Activated CD4-positive, alpha-beta T cell treated with anti-CD3 and anti-CD28 coated beads for 1 hour (primary cell): Measurements from ENCODE around the gene ADGRV1.
"Not testable (repeated sequence)": the region's sequence is repeated elsewhere in the genome, so short reads cannot be mapped to it uniquely, and the experiment has no call there.

Source experiments
- DNase-seq: peaks from one replicate; pipeline ENCODE4 v3.0.0-alpha.2; 2020

The ADGRV1 gene

DNA sequence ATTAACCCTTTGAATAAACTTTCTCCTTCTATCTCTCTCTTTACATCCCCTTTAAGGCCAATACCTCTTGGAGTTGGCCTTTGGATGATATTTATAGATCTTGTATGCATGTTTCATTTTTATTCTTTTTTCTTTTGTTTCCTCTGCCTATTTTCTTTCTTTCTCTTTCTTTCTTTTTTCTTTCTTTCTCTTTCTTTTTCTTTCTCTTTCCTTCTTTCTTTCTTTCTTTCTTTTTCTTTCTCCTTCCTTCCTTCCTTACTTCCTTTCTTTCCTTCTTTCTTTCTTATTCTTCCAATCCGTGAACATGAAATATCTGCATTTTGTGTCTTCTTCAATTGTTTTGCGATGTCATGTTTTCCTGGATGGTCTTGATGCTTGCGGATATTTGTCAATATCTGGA, 276.1 kb downstream of the ADGRV1 start:
- DNase-seq = no peak

DNA sequence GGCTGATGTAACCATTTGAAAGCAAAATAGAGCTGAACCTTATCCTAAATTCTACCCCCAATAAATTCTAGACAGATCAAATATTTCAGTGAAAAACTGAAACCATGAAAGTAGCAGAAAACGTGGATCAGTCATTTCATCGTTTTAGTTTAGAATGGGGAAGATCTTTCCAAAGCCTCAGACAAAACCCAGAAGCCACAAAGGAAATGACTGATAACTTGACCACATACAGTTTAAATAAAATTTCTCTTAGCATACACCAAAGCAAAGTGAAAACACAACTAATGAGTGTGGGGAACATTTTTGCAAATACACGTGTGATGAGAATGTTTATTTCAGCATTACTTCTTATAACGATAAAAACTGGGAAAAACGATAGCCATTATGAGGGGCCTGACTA, 284.8 kb downstream of the ADGRV1 start:
- DNase-seq = no peak

DNA sequence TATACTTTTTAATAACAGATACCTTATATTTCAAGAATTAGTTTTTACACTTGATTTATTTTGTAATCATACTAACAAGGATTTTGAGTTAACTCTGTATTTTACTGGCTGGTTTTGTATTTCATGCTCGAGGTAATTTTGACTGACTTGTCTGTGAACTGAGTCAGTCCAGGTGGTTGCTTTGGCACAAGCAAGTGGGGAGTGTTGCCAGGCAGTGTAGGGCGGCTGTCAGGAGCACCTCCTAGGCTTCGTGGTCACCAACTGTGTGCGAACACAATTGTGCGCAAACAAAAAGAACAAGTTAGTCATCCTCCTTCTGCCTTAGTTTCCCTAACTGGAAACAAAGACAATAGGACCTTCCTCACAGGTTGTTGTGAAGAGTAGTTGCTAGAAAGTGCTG, 286.3 kb downstream of the ADGRV1 start:
- DNase-seq = no peak

DNA sequence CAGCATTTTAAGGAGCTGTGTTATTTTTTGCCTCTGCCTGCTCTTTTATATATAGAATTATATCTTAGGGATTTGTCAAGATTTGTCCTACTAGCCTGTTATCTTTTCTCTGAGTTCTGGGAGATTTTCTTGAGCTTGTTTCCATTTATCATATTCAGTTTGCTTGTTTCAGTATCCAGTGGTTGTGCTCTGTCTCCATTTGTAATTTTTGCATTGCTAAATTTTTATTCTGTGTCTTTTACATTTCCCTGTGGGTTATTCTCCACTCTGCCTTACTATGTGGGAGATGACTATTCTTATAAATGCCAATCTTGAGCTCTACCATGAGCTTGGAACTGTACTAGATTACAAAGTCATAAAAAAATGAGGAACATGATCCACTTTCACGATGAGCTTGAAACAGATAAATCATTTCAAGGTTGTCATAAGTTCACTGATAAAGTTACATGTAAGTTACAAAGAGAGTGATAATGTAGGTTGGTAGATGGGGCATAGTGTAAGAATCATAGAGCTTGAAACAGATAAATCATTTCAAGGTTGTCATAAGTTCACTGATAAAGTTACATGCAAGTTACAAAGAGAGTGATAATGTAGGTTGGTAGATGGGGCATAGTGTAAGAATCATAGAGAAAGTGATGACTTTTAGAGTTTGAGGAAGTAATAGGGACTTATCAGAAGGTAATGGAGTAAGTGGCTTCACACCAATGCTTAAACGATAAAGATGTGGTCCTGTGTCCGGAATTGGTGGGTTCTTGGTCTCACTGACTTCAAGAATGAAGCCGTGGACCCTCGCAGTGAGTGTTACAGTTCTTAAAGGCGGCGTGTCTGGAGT, 287.3 kb downstream of the ADGRV1 start:
- no peak for DNase-seq

DNA sequence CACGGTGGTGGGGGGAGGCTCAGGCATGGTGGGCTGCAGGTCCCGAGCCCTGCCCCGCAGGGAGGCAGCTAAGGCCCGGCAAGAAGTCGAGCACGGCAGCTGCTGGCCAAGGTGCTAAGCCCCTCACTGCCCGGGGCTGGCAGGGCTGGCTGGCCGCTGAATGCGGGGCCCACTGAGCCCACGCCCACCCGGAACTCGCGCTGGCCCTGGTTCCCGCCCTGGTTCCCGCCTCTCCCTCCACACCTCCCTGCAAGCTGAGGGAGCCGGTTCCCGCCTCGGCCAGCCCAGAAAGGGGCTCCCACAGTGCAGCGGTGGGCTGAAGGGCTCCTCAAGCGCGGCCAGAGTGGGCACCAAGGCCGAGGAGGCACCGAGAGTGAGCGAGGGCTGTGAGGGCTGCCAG, 289.0 kb downstream of the ADGRV1 start:
- DNase-seq = not testable (repeated sequence)

DNA sequence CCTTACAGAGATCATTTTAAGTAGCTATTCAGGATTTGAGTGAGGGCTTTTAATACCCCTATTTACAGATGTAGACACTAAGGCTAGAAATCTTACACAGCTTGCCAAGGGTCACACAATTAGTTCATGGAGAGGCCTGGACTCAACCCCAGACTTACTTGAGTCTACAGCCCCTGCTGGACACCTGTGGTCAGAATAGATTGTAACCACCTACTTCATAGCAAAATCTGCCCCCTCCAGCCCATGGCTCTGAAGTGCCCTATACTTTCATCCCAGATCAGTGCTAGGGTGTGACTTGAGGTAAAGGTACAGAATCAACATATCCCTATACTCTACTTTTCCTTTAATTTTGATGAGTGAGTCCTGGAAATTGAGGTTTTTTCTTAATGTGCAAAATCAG, 291.3 kb downstream of the ADGRV1 start:
- DNase-seq = no peak

DNA sequence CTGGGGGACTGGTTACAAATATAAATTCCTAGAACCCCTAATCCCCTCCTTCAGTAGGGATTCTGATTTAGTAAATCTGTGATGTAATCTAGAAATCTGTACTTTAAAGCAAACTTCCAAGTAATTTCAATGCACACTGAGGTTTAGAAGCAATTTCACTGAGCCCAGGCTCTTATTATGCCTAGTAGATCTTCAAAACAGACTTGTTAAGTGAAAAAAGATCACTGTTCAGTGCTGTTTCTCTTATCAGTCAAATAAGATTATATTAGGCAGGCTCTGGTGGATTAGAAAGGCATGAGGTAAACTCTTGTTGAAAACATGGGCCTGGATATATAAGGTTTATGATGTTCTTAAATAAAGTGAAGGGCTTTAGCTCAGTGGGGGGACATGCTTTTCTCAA, 293.9 kb downstream of the ADGRV1 start:
- no peak for DNase-seq

DNA sequence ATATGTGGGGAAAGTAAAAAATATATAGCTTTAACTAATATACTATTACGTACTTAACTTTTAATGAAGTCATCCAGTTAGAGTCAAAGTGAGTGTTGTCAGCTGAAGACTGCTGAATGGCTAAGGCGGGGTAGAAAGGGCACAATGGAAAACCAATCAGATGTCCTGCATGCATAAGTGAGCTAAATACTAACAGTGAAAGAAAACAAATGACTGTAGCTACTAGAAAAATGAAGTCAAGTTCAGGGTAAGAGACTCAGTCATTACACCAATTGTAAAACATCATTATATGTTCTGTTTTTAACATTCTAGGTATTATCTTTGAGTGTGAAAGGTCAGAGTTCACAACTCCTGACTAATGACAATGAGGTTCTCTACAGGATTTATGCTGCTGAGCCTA, 295.2 kb downstream of the ADGRV1 start:
- no peak for DNase-seq

DNA sequence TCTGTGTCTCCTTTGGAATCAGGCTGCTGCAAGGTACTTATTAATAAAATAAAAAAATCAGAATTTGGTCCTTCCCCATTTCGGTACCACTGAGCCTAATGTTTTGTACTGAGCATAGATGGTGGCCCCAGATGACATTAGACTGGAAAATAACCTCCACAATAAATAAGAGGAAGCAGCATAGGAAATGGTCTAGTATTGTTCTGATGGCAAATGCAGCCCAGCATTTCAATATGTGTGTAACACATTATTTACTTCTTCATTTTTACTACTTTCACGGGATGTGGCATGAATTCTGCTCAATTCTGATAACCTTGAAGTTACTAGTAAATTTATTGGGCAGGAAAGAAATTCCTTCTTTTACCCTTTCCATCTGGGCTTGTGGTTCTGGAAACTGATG, 295.6 kb downstream of the ADGRV1 start:
- no peak for DNase-seq

DNA sequence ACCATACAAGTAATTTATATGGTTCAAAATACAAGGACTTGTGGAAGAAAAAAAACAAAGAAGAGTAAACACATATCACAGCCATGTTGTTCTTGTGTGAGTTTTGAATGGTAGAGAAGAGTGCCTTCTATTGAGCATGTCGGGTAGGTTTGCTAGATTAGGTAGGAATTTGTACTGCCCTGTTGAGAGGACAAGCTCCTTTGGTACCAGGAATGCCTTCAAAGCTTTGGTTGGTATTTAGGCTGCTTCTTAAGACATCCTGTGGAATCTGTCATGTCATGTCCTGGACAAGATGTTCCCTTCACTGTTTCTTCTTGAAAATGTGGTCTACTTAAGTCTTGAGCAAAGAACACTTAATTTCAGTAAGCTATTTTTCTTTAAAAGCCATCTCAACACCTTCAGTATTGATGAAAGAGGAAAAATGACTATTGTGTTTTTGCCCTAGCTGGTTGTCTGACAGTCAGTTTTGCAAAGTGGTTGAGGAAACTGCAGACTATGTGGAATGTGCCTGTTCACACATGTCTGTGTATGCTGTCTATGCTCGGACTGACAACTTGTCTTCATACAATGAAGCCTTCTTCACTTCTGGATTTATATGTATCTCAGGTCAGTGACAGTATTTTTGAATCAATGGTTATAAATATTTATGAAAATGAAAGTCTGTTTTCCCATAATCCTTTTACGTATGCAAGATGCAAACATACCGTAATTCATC, 296.9 kb downstream of the ADGRV1 start:
- no peak for DNase-seq

DNA sequence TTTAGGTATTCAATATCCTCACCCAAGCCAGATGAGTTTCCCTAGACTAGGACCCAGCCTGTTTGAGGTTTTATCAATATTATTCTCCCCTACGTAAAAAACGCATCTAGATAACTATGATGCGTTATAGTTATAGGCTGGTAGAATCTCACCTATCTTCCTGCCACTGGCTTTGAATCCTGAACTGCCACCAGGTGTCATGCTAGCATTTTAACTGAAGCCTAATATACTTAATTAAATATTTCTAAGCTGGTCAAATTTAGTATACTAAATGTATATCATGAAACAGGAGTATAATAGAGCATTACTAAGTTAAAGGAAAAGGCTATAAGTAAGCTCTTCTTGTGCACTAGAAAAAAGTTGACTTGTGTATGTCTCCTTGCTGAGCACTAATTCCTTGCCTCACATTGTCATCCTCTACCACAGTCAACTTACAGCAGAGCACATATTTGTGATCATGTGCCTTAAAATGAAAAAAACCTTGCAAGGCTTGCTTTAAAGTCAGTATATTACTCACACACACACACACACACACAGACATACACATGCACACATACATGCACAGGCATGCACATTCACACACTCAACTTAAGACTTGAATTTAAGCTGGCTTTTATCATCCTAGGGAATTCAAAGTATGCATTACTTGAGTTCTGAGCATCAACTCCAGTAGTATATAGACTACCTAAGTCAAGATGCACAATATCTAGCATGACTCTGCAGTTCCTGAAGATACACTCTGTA, 303.4 kb downstream of the ADGRV1 start:
- DNase-seq = no peak

DNA sequence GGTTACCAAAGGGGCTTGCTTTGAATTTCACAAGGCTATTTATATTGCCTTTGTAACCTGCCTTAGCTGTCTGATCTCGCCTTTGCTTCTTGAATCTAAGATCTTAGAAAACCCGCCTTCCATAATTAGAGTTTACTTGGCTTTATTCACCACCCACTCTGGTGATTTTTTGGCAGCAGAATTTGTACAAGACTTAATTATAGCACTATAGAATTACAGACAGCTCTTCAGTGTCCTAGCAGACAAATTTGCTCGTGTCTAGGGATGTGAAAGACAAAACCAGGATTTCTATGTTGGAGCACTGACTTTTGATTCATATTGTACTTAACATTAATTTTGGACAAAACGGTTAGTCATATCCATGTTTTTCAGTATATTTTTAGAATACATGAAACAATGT, 306.6 kb downstream of the ADGRV1 start:
- DNase-seq = no peak

DNA sequence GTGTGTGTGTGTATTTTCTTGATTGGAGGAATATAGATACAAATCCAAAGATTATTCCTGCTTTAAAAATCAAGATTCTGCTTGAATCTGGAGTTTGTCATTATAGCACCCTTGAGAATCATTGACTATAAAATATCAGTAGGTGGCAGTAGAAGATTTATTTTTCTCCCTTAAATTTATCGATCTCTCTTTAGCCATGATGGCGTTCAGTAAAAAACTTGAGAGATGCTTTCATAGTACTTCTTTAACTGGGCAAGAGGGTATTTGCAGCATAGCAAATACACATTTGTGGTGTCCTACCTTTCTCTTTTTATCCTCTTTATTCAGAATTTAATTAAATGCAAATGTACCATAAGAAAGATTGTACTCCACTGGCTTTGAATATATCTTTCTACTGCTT, 307.7 kb downstream of the ADGRV1 start:
- DNase-seq = no peak

DNA sequence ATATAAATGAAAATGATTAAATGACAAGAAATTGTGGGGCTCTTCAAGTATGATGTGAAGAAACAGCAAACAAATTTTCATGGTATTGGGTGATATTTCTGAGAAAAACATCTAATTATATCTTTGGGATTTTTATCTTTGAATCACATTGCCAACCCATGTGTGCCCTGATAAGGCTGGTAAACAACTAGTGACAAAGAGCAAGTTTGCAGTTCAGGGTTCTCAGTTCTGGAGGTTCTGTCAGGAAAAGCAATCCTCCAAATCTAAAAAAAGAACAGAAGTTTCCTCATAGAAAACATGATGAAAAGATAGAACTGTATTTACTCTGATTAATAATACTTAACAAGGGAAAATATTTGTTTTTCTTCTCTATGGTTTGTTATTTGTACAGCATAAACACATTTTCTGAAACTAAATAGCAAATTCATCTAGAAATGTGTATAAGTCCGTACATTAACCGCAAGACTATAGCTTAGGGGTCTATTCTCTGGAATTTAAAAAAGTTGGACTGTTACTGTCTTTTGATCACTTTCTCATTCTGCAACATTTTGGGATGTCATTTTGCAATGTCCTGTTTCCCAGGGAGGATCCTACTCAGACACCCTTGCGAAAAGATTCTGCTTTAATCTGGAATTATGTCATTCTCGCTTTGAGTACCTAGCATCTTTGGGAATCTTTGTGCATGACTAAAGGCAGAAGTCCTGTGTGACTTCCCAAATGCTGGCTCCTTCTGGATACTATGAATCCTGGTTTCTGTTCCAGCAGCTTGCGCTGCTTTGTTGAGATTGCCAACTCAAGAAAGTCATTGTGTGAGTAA, 308.5 kb downstream of the ADGRV1 start:
- DNase-seq = no peak

DNA sequence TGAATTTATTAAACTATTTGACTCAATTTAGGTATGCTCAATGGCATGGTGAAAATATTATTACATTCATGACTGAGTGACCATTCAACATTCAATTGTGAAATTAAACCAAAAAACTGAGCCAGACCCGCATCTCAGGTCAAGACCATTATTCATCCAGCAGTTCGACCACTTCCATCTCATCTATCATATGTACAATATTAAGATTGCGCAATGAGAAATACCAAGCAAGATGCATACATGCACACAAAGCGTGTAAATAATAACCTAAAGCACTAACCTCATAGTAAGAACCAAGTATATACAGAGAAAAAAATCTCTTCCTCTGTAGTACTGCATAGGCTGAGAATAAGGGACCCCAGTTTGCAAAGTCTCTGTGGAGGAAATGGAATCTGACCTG, 310.2 kb downstream of the ADGRV1 start:
- DNase-seq = no peak

DNA sequence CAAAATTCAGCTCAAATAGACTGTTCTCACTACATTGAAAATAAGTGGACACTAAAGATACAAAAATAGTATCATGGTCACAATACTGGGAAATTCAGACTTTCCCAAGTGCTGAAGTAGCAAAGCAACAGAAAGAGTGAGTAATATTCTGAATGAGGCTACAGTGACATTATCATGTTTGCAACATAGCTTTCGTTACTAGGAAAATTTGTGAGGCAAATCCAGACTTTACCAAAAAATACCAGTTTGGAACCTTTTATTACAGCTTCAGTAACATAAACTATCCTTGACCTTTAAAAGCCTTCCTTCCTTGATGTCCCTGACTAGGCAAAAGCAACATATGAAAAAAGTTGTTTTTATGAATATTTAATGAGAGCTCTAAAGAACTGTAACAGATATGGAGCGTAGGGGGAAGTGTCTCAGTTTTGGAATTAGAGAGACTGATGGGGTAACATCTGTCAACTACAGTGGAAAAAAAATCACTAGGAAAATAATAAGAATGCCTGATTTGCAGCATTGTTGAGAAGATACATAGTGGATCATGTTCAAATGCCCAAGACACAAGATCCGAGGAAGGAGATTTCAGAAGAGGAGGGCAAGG, 312.9 kb downstream of the ADGRV1 start:
- no peak for DNase-seq

DNA sequence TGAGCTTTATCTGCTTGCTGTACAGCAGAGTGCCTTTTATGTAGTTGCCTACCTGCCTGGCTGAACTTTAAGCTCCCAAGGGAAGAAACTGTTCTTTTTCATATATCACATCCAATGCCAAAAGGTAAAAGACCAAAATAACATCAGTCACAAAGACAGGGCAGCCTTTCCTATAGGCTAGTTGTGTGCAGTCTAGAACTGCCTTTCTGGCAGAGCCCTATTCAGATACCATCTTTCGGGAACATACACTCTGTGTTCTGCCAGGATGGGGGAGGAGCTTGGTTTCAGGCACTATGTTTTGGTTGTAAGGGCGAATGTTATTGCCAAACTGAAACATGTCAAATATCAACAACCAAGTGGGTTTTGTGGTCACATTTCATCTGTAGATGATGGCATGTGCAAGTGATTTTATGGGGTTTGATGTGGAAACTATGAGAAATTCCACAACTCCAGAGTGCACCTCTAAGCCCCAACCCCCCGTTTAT, 314.5 kb downstream of the ADGRV1 start:
- no peak for DNase-seq

DNA sequence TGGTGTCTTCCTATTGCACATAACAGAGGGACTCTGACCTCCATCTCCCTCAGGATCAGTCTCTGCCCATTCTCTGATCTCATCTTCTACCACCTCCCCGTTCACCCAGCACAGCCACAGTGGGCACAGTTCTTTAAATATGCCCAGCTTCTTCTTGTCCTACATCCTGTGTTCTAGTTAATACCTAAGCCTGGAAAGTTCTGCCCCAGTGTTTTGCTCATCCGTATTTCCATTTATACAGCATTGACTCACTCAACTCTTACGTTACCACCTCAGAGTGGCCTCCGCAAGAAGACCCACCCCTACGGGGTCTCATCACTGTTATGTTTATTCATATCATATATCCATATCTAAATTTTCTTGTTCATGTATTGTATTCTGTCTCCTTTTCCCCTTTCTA, 315.5 kb downstream of the ADGRV1 start:
- DNase-seq = no peak

DNA sequence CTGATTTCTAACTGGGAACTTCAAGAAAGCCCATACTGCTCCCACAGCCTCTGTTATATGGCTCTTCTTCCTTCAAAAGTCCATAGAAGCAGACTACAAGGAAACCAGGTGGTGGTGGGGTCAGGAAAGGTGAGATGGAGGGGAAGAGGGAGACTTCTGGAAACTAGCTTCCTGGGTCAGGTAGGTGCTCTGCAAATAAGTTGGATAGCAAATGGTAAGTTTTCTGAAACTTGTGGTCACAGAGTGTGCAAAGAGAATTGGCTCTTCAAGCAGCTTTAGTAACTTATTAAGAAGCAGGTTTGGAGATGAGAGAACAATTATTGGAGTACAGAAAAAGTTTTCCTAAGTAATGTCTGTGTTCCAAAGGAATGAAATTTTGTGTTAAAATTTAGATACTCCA, 316.9 kb downstream of the ADGRV1 start:
- no peak for DNase-seq

DNA sequence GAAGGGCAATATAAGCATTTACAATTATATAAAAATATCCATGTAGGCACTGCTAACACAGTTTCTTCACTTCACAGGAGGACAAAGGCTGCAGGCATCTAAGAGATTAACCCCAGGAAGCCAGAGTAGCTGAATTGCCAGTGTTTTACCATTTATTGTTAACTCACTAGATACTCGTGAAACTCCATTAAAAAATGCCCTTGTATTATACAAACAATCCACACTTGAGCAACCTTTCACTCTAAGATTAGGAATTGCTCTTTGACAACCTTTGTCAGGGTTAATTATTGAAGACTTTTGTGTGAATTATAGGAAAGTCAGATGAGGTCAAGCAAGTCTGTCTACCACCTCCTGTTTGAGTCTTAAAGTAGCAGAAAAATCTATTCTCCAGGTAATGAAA, 317.8 kb downstream of the ADGRV1 start:
- DNase-seq = no peak

DNA sequence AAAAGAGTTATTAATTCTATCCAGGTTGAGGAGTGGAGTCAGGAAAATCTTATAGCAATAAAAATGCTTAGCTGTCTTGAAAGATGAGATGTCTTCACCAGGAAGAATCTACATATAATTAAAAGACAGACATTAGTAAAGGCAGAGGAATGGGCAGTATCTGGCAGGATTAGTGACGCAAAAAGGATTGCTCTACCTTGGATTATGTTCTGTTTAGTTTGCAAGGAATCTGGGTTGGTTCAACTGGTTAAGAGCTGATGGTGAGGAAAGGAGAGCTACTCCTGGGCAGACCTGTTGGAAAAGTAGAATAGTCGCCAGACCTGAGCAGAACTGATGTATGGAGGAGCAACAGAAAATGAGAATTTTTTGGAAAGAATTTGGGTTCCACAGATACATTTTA, 318.5 kb downstream of the ADGRV1 start:
- DNase-seq = no peak

DNA sequence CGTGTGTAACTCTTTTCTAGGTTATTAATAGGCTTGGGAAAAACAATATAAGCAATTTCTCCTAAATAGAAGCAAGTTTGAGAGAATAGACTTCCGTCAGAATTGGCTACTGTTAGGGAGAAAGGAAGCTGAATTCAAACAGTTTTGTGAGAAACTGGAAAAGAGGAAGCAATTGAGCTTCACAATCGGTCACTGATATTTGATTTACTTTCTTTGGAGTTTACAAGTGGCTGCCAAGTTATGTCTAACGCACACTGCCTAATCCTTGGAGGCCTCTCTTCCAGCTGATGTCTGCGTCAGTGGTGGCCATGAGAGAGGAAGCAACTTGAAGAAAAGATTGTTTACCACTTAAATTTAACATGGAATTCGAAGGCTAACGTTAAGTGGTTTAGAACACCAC, 319.5 kb downstream of the ADGRV1 start:
- DNase-seq = no peak
